Stimulated activated CD4-positive, alpha-beta T cell treated with anti-CD3 and anti-CD28 coated beads, Interleukin-4, amount 100 ng/mL, for 1 hour (primary cell): ENCODE measurements around the gene MRPL37.
A peak's percentile ranks its signal among the peaks of the same experiment; 100 is the strongest.
"Not testable (repeated sequence)": the region's sequence is repeated elsewhere in the genome, so short reads cannot be mapped to it uniquely, and the experiment has no call there.

Experiments
- DNase-seq: peaks from one replicate; pipeline ENCODE4 v3.0.0-alpha.2; 2020

Gene MRPL37

GRCh38 chr1:54199765-54200518 lies at the start of gene MRPL37, which contains the start of gene CYB5RL:
TSS of gene MRPL37 (plus strand) at chr1:54200167. CDS start at chr1:54200244, 77 bp downstream.
TSS of gene CYB5RL (minus strand) at chr1:54200030. CDS start at chr1:54195616, 4,414 bp downstream.
- DNase-seq, result peak; percentile 85

GRCh38 chr1:54151013-54151412 lies 49.0 kb upstream of the MRPL37 start:
- no peak for DNase-seq

GRCh38 chr1:54152696-54153095 lies 47.3 kb upstream of the MRPL37 start, which contains the start of gene CDCP2:
TSS of gene CDCP2 (minus strand) at chr1:54153000. CDS start at chr1:54152922, 78 bp downstream.
- DNase-seq, result no peak

GRCh38 chr1:54153535-54154439 lies 46.2 kb upstream of the MRPL37 start:
- DNase-seq, result no peak

- DNase-seq, result no peak
These were observed 43.8 kb upstream of the MRPL37 start for GRCh38 chr1:54156201-54156600.

- no peak for DNase-seq
These were observed 43.0 kb upstream of the MRPL37 start for GRCh38 chr1:54156986-54157385.

GRCh38 chr1:54157401-54157800 lies 42.6 kb upstream of the MRPL37 start:
- DNase-seq, result no peak

GRCh38 chr1:54158071-54158470 lies 41.9 kb upstream of the MRPL37 start:
- DNase-seq, result no peak

- no peak for DNase-seq
These were observed 40.1 kb upstream of the MRPL37 start for GRCh38 chr1:54159733-54160316.

GRCh38 chr1:54160351-54160750 lies 39.6 kb upstream of the MRPL37 start:
- no peak for DNase-seq

- DNase-seq, result no peak
These were observed 38.3 kb upstream of the MRPL37 start for GRCh38 chr1:54161495-54162168.

GRCh38 chr1:54163051-54163450 lies 36.9 kb upstream of the MRPL37 start:
- DNase-seq, result no peak

GRCh38 chr1:54163573-54163972 lies 36.4 kb upstream of the MRPL37 start:
- no peak for DNase-seq

- DNase-seq, result no peak
These were observed 34.8 kb upstream of the MRPL37 start for GRCh38 chr1:54165146-54165545.

GRCh38 chr1:54166357-54166756 lies 33.6 kb upstream of the MRPL37 start:
- DNase-seq, result not testable (repeated sequence)

GRCh38 chr1:54167422-54168139 lies 32.4 kb upstream of the MRPL37 start:
- no peak for DNase-seq

GRCh38 chr1:54168206-54168965 lies 31.6 kb upstream of the MRPL37 start:
- no peak for DNase-seq

- no peak for DNase-seq
These were observed 30.9 kb upstream of the MRPL37 start for GRCh38 chr1:54169068-54169467.

GRCh38 chr1:54171016-54171415 lies 29.0 kb upstream of the MRPL37 start:
- no peak for DNase-seq

GRCh38 chr1:54171606-54172005 lies 28.4 kb upstream of the MRPL37 start:
- no peak for DNase-seq
